Activated CD4-positive, alpha-beta T cell treated with anti-CD3 and anti-CD28 coated beads for 4 hours (primary cell): Measurements from ENCODE around the gene CFAP119.

ENCODE experiments used
- DNase-seq, 2 donors: peaks; one replicate each; pipeline ENCODE4 v3.0.0-alpha.2; 2020

Gene CFAP119

GRCh38 chr16:30780549-30780948, 18.7 kb upstream of the CFAP119 start:
- DNase-seq, result no peak

- no peak for DNase-seq
These were observed 18.2 kb upstream of the CFAP119 start for GRCh38 chr16:30780021-30780420.

DNA sequence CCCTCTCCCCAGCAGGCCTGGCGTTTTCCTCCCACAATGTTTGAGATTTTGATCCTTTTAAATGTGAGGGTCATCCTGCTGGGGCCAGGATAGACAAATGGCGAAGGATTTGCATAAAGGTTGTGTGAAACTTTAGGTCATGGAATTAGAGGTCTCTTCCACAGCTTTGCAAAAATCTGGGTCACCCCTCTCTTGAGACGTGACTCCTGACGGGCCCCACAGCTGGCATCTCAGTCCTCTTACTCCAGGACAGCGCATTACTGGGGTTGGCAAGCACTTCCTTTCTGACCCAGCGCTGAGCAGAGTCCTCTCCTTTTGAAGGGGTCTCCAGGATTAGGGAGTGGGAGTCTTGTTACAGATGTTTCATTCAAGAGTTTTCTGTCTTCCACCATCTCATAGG, 17.7 kb upstream of the CFAP119 start:
- DNase-seq, result no peak

DNA sequence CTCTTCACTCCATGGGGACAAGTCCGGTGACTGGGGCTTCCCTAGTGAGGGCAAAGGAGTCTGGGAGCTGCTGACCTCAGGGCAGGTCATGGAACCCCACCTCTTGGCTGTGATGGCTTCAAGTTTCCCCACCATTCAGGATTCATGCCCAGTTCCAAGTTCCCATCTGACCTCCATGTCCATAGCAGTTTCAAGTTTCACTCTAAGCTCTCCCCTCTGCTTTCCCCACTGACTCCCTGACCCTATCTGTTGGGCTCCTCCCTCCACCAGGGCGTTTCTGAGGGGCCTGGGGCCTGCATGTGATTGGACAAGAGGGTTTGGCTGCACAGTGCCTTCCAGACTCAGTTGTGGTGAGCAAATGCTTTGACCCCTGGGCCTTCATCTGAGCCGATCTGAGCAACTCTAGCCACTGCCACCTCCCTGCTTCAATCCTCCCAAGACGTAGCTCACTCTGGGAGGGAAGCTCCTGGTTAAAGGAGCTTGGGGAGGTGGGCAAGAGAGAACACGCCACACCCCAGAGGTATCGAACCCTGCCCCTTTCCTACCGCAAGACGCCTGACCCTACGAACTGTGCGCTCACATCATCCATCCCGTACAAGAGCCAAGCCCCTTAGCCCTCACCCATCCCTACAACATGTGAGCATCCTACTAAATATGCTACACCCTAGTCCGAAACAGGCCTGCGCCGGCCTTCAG, 16.8 kb upstream of the CFAP119 start:
- no peak for DNase-seq

- no peak for DNase-seq
These were observed 15.9 kb upstream of the CFAP119 start for GRCh38 chr16:30777591-30778297.

DNA sequence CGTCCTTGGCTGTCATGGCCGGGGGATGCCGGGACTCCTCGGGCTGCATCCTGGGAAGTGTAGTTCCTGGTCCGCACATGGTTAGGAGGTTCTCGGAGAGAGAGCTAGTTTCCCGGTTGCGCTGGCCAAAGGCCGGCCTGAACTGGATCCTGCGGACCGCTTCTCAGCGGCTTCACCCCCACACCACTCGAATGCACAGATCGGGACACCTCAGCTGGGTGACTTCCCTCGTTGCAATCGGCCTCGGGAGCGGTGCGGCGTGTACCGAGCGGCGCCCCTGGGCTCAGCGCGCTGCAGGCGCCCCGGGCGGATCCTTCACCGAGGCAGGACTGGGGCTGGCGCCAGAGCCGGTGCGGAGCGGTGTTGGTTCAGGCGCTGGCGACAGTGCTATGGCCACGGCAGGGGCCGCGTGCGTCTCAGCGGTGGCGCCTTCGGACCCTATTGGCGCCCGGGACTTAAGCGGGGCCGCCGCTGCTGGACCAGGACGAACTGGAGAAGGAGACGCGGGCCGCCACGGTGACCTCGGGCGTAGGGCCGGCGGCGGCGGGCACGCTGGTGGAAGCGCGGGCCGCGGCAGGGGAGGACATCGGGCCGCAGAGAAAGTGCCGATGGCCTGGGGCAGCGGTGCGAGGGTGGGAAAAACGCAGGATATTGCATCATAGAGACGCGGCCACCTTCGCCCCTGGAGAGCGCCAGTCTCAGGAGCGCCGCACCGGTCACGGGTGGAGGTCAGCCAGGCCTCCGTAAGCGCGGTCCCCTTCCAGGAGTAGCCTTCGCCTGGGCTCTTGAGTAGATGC, 13.7 kb upstream of the CFAP119 start:
- DNase-seq, result peak; percentile 53

DNA sequence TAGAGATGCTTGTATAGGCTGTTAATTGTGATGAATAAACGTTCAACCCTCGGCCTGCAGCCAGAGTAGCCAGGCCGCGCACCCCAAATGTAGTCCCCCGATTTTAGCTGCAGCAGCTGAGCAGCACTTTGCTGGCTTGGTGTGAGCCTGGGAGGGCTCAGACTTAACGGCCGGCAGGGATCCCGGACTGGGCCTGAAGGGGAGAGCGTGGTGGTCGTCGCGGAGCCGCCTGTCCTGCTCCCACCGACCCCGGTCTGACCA, 13.2 kb upstream of the CFAP119 start:
- no peak for DNase-seq

DNA sequence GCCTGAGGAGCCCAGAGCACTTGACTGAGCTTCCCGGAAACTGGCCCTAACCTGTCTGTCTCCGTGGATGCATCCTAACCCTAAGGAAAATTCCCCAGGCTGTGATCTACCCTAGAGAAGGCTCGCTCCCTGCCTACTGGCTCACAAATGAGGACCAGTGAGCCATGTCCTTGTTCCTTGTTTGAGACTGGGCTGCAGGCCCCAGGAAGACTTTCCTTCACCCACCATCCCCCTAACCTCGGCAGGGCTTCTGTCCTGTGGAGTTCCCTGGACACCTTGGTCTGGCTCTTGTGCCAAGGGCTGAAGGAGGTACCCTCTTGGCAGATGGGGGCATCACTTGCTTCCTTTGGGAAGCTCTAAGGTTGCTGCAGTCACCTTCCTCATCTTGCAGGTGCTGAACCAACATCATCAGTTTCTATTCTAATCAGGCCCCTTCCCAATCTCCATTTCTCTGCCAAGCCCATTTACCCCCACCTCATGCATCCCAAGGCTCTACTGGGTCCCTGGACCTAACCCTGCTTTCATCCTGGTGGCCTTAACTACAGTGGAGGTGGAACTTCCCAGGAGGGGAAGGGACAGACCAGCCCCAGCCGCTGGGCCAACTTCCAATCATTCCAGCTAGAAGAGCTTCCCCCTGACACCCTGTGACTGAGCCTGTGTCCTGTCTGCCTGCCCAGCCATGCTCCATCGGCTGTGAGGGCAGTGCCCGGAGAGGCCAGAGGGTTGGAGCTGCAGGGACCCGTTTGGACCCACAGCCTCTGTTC, 12.7 kb upstream of the CFAP119 start:
- DNase-seq, result no peak

DNA sequence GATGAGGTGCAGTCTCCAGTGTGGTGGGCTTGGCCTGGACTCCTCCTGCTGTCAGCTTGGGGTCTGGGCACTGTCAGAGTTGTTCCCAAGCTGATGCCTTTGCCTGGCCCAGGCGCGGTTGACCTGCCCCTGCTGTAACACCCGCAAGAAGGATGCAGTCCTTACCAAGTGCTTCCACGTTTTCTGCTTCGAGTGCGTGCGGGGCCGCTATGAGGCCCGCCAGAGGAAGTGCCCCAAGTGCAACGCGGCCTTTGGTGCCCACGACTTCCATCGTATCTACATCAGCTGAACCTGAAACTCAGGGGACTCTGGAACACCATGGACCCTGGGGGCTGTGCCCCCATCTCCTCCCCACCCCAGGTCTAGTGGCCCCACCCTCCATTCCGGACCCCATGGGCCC, 12.0 kb upstream of the CFAP119 start:
- DNase-seq, result no peak

GRCh38 chr16:30771726-30772125, 9.9 kb upstream of the CFAP119 start:
- DNase-seq, result no peak

DNA sequence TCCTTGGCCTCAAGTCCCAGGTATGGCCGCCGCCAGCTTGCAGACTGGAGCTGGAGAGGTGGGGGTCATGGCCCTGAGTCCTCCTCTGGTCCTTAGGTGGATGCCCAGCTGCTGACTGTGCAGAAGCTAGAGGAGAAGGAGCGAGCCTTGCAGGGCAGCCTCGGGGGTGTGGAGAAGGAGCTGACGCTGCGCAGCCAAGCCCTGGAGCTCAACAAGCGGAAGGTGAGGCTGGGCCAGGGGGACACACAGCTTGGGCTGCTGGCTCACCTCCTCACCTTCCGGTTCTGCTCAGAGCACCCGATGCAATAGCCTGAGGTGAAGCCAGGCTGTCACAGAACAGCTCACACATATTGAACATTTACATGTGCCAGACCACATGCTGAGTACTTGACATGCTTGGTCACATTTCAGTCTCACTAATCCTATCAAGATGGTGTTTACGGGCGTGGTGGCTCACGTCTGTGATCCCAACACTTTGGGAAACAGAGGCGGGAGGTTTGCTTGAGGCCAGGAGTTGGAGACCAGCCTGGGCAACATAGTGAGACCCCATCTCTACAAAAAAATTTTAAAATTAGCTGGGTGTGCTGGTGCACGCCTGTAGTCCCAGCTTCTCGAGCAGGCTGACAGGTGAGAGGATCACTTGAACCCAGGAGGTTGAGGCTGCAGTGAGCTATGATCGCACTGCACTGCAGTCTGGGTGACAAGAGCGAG, 7.7 kb upstream of the CFAP119 start:
- DNase-seq, result no peak

GRCh38 chr16:30768583-30769181, 6.8 kb upstream of the CFAP119 start:
- no peak for DNase-seq

- no peak for DNase-seq
These were observed 6.1 kb upstream of the CFAP119 start for GRCh38 chr16:30767767-30768465.

- DNase-seq, result no peak
These were observed 5.0 kb upstream of the CFAP119 start for GRCh38 chr16:30766933-30767284.

- no peak for DNase-seq
These were observed 4.5 kb upstream of the CFAP119 start for GRCh38 chr16:30766206-30766932.

DNA sequence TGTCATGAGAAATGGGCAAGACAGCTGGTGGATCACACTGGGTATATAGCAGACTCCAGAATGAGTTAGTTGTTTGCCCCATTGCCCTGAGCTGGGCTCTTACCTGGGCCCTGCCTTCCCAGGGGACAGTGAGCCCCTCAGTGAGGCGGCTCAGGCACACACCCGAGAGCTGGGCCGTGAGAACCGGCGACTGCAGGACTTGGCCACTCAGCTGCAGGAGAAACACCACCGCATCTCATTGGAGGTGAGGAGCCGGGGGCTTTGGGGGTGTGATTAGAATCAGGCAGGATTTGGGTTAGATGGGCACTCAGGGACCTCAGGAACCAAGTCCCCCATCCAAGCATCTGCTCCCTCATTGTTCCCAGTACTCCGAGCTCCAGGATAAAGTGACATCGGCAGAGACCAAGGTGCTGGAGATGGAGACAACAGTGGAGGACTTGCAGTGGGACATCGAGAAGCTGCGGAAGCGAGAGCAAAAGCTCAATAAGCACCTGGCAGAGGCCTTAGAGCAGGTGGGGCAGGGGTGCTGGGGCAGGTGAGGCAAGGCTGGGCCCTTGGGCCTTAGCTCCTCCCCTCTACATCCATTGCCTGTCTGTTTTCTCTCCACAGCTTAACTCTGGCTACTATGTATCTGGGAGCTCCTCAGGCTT, 3.1 kb upstream of the CFAP119 start:
- no peak for DNase-seq

GRCh38 chr16:30764086-30764485, 2.2 kb upstream of the CFAP119 start:
- no peak for DNase-seq

GRCh38 chr16:30762991-30763725, 1.3 kb upstream of the CFAP119 start:
- DNase-seq, result no peak

GRCh38 chr16:30761427-30761927, 385 bp downstream of the CFAP119 start:
- peak; percentile 28 to 33 for DNase-seq
